Stimulated activated CD8-positive, alpha-beta memory T cell treated with anti-CD3 and anti-CD28 coated beads, Interleukin-15, amount 100 ng/mL, for 4 hours (primary cell): ENCODE measurements around the gene TPM1.

Experiments used
- DNase-seq, 2 donors: peaks; one replicate each; pipeline ENCODE4 v3.0.0-alpha.2; 2020; ENCODE audit warnings: low read depth in 2 of 2

TPM1 gene

DNA sequence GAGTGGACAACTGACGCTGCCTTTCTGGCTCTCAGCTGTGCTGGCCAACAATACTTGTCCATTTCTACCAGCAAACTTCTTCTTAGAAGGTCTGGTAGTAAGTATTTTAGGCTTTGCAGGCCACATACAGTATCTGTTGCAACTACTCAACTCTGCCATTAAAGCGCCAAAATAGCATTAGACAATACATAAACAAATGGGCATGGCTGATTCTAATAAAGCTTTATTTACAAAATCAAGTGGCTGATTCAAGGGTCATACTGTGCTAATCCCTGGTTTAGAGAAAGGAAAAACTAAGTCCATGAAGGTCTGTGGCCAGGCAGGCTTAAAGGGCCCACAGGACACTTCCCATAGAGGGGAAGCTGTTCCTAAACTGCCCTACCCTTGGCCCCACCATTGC lies 26.3 kb upstream of the TPM1 start:
- DNase-seq, result no peak

DNA sequence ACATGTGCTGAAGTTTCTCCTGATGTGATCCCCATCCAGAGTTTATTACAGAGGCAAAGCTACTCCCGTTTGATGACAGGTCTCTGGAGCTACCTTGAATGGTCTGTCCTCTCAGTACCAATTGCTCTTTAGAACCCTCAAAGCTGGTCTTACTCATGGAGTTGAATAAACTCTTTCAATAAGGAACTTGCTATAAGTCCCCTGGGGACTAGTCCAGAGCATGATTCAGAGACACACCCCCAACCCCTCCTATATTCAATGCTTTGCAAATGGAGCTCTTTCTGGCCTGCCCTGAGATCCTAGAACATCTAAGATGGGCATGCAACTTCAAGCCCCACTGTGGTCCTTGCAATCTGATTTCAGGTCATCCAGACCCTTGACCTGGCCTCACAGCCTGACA lies 23.9 kb upstream of the TPM1 start:
- no peak for DNase-seq

DNA sequence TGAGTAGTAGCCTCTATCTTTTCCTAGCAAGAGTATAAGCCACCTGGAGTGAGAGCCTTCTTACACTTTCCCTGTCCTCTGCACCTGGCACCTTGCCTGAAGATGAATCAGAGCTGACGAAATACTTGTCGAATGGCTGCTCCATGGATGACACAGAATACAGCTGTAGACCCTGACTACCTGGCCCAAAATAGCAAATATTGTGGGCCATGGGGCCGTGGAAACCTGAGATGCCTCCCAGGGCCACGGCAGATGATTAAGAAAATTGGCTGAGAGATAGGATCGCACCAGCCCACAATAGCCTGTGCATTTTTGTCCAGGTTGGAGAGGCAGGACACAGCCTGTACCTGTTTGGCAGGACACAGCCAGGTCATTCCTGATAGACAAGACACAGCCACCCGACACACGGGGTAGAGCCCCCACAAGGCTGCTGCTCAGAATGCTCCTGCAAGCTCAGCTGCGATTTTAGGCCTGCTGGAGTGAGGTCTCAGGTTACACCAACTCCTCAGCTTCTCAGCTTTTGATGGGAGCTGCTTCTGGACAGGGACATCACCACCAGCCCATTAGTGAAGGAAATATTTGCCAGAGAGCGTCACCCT lies 22.9 kb upstream of the TPM1 start:
- no peak for DNase-seq

DNA sequence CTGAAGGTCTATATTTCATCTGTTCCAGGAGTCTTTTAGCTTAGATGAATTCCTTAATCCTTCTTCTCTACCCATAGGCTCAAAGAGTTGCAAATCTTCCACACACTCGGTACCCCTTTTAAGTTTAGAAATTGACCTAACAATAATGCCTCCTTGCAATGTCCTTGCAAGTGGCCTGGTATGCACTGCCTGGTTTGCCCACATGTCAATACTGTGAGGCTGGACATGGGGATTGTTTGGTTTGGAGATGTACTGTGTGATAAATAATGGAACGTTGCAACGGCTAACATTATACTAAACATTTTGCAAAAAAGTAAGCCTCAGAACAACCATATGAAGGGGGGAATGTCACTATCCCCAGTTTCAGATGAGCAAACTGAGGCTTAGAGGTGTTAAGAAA lies 22.4 kb upstream of the TPM1 start:
- DNase-seq, result no peak

DNA sequence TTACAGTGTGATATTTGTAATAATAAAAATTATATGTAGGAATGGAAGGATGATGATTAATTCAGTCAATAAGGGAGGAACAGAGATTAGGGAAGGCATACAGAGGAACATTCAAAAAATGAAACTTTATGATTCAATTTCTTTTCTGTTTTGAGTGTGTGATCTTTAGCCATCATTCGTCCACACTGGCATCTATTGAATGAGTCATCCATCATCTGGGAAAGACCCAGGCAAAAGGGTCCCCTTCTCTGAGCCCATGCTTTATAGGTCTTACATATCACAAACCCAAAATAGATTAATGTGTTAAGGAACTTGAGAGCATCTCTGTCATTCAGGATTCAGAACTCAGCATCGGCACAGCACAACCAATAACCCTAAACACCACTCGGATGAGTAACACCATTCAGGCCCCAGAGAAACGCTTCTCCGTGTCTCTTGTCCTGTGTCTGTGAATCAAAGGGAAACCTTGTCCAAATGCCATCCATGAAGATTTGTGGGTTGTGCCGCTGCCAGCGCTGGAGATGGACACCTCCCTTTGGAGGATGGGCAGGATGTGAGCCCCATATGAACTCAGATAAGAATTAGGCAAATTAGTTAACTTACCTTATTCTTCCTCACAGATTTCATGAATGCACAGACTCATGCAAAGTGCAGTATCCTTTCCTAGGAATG lies 21.7 kb upstream of the TPM1 start:
- no peak for DNase-seq

DNA sequence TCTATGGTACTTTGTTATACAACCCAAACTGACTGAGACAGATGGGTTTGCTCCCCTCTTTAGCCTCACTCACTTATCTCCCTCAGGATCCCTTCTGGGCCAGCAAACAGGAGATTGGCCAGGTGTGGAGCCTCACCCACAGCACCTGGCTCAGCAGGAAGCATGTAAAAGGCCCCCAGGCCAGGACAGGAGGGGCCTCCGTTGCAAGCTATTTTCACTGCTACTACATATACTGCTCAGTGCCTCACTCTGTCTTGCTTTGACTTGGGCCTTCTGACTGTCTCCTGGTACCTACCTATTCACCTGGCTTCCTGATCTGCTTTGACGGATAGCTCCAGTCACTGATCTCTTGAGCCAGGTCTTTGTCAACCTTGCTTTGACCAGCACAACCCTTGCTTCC lies 20.4 kb upstream of the TPM1 start:
- DNase-seq, result no peak

DNA sequence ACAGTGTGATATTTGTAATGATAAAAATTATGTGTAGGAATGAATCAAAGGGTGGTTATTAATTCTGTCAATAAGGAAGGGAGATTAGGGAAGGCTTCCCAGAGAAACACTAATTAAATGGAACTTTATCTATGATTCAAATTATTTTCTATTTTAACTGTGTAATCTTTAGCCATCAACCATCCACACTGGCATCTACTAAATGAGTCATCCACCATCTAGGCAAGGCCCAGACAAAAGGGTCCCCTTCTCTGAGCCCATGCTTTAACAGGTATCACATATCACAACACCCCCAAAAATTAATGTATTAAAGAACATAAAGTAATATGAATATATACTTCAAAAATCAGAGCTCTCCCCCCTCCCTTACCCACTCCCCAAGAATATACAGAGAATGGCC lies 19.9 kb upstream of the TPM1 start:
- no peak for DNase-seq

DNA sequence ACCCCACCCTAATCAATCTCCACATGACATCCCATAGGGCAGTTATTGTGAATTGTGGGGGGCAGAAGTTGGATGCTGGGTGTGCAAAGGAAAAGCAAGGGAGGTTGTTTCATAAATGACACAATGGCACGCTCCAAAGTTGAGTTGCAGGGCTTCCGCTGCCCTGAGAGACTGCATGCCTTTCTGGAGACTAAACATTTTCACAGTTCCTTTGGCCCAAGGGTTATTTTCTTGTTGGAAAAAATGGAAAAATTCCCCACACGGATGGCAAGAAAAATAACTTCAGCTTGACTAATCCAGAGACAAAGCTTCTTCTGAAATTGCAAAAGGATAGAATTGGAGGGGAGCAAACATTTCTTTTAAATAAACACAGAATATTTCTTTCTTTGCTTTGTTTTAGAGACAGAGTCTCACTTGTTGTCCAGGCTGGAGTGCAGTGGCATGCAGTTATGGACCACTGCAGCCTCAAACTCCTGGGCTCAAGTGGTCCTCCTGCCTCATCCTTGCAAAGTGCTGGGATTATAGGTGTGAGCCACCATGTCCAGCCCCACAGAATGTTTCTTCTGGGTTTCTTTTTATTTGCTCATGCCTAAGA lies 19.1 kb upstream of the TPM1 start:
- DNase-seq, result no peak

DNA sequence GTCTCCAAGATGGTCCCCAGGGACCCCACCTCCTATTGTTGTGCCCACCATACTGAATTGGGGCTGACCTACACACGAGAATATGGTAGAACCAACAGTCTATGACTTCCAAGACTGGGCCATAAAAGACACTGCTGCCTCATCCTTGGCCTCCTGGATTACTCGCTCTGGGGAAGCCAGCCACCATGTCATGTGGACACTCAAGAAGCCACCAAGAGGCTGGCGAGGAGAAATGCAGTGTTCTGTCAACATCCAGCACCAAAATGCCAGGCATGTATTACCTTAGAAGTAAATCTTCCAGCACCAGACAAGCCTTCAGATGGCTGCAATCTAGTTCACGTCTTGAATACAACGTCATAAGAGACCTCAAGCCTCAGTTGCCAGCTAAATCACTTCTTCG lies 17.1 kb upstream of the TPM1 start:
- no peak for DNase-seq

DNA sequence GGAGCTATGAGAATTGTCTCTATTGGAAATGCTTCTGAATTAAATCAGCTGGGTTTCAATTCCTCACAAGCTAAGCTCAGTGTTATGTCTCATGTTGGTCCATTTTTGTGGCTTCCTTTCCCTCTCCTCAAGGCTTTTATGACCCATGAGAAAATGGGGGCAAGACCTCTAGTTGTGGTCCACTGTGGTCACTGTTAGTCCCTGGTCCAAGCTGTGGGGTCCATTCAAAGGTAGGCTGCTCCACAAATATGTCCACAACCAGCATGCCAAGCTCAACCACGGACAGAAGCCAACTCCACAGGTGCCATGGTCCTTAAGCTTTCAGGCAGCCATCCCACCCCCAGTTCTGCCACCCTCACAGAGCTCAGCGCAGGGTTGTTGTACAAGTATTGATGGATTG lies 14.9 kb upstream of the TPM1 start:
- no peak for DNase-seq

DNA sequence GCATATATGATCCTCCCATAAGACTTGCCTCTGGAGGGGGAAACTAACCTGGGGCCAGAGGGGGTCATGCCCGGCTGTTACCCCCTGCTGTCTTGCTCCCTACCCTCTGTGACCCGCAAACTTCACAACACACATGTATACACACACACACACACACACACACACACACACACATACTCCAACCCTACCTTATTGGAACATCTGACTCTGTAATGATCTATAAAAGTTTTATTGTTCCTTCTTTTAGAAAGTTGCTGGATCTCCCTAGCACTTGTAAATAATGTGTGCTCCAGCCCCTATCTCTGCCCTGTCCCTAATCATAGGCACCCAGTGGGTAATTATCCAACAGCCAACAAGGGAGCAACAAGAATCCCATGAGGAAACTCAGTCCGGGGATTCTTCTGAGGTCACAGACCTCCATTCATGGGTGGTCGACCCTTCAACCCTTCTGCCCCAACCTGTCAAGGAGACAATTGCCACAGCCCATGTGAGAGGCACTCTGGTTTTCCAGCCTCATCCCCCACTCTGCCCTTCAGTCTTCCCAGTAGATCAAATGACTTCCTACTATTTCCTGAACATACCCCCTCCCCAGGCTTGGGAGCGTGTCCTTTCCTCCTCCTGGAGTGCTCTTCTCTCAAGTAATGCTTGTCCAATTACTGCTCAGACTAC lies 14.0 kb upstream of the TPM1 start:
- DNase-seq, result no peak

DNA sequence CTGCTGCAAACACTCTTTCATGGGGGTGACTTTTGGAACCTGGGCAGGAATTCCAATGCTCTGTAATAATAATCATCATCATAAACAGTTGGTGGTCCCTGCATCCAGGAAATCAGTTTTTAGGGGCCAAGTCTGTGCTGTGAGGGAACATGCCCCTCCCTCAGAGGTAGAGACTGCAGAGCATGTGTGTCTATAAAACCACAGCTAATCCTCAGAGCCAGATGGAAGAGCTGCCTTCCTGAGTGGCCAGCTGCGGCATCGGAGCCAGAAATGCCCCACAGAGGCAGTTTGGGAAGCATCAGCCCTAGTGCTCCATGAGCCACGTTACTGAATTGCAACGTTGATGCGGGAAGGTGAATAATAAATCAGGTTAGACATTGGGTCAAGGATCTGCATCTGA lies 12.9 kb upstream of the TPM1 start:
- DNase-seq, result no peak

DNA sequence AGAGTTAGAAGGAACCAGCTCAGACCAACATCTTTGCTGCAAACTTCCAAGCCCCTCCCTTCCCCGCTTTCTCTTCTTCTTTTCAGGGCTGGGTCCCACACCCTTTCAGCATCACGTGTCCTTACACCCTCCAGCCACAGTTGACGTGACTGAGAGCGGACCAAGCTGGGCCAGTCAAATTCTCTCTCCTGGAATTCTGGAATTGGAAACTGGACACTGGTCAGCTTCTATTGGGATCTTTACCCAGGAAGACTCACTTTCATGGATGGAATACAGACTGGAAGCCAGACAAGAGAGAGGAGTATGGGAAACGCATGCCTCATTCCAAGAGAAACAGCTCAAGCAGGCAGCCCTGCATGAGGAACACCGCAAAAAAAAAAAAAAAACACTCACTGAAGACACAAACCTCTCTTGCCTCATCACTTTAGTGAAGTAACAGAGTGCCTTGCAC lies 12.4 kb upstream of the TPM1 start:
- no peak for DNase-seq

DNA sequence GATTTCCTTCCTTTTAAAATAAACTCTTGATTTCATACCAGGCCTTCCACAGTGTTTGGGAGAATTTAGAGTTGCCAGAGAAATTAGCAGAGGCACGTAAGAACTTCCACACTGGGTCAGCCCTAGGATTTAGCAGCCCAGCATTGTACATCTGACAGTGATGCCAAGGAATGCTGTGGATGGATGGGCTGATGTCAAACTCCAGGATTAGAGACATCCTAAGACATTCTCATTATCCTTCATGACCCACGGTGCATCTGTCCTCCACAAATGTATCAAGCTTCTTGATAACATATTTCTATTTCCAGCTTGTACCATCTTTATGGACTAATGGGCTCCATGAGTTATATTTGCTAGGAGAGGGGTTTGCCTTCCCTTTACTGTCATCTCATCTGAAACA lies 8.0 kb upstream of the TPM1 start:
- no peak for DNase-seq

DNA sequence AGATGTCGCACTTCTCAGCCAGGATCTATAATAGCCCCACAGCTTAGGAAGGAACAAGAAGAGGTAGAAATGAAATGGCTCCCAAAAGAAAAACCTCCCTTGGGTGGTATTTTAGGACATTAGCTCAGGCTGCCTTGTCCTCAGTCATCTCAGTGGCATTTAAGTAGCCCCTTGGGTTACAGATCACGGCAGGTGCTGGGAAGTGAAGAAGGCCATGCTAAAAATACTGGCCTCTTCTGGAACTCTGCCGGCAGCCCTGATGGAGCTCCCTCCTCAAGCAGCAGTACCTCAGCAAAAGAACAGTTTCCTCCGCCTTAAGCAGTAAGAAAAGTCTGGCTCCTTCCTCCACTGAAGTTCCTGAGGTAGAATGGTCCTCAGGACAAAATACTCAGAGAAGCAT lies 7.3 kb upstream of the TPM1 start:
- DNase-seq, result no peak

DNA sequence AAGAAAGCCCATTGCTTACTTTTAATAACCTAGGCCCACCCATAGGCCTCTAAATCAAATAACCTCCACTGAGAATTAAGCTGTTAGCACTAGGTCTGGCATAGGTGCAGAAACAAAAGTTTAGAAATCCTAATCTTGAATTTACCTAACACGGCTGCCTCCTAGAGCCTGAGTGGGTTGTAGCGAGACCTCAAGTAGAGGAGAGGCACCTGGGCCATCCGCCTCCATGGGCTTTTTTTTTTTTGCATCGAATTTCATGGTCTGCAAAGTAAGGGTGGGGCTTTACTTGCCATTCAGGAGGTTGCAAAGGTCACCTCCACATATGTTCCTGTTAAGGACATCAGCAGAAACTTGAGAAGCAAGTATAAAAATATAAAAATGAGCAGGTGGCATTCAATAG lies 6.6 kb upstream of the TPM1 start:
- no peak for DNase-seq

DNA sequence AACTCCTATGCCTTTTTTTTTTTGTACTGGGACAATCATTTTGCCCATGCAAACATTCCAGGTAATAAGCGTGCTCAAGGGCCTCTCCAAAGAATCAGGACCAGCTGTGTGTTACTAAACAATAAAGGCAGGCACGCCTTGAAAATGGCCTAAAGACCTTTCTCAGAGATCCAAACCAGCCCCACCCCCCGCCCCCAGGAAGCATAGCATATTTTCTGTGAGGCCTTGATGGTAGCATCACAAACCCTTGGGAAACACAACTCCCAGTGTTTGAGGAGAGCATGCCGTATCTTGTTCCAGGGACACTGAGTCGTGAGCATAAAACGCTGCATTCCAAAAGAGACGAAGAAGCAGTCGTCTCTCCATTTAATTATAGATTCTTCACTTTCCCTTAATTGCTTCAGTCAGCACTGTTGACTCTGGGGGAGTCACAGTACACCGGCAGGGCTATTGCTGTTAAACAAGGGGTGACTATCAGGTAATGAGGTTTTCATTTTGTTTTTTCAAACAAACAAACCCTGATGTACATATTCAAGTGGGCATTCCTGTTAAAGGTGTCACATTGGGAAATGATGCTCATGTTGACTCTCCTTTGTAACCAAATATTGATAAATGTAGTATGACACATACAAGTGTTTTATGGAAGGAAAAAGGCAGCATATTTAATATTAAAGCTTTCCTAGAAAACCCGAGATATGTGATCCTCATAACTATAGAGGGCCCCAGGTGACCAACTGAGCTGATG lies 4.4 kb upstream of the TPM1 start:
- DNase-seq, result no peak

DNA sequence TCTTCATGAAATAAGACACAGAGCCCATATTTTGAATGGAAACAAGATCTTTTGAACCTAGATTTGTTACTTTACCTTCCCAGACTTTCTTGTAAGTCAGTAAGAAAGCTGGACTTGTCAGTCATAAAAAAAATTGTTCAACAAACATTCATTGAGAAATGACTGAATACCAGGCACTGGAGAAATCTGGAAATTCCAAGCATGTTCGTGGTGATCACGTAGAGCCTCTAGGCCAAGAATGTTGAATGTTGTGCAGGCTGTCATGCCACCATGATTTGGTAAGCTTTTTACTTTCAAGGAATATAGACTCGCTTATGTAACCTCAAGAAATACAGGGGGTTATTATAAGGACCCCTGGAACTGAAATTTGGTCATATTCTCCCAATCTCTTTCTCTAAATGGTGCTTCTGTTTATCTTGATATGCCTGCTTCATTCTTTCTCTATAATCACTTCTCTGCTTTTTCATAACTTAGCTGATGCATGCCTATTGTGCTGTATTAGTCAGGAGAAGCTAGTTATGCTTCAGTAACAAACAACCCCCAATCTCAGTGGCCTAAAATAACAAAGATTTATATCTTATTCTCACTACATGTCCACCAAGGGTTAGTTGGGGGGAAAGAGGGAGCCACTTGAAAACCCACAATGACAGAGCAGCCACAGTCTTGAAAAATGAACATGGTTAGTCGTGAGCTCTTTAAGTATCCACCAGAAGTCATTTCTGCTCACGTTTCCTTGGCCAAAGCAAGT lies 3.4 kb upstream of the TPM1 start:
- no peak for DNase-seq

DNA sequence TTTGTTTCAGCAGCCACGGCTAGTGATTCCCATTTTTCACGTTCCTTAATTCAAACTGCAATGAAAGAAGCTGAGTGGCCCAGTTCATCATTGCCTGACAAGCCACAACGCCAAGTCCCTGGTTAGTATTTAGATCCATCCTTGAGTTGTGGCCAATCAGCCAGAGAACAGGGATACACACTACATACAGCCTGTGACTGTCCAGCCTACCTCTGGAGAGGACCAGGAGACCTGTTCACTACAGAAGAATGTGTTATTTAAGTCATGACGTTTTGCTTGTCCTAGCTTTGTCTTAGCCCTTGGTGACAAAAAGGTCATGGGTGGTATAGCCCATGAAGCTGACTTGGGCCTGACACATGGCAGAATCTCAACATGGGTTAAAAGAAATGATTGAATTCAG lies 2.7 kb upstream of the TPM1 start:
- DNase-seq, result no peak

DNA sequence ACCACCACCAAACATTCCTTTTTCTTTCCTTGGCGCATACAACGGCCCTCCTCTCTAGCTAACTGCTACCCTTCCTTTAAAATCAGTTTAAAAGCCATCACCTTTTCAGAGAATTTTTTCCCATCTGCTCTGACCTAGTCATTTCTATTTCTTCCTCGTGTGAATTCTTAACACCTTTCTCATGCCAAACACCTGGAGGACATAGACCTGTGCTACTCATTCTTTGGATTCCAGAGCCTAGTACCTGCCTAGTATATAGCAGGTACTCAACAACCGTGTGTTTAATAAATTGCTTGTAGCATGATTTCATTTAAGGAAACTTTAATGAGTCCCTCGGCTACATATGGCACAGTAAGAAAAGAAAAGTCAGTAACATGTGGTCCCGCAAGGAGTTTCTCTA lies 2.0 kb upstream of the TPM1 start:
- DNase-seq, result no peak

DNA sequence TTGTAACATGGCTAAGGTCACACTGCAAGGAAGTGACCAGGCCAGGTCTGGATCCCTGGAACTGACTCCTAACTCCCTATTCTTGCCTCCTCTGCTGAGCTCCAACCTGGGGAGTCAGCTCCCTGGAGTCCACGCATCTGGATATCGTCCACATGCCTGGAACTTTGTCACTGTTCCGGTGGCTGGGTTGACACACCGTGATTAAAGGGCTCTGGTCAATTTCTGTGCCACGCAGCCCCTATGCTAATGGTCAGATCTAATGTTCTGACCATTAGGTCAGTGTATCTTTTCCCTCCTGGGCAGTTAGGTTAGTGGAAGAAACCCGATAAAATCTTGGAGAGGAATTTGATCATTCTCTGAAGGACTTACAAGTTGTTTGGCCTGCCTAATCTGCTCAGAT lies 1.6 kb upstream of the TPM1 start:
- no peak for DNase-seq
